ENCODE measurements around the gene PLK3. TPM values are rescaled to one million over a fixed set of nuclear protein-coding genes. Genes with fewer than 3 reads are reported as not detected.
A peak's percentile ranks its signal among the peaks of the same experiment; 100 is the strongest.
"Not testable (repeated sequence)": the region's sequence is repeated elsewhere in the genome, so short reads cannot be mapped to it uniquely, and the experiment has no call there.

Gene PLK3
- total RNA-seq, 4 donors from 2014 or later, result 7.4 to 18.4 (median 13.6) TPM

DNA sequence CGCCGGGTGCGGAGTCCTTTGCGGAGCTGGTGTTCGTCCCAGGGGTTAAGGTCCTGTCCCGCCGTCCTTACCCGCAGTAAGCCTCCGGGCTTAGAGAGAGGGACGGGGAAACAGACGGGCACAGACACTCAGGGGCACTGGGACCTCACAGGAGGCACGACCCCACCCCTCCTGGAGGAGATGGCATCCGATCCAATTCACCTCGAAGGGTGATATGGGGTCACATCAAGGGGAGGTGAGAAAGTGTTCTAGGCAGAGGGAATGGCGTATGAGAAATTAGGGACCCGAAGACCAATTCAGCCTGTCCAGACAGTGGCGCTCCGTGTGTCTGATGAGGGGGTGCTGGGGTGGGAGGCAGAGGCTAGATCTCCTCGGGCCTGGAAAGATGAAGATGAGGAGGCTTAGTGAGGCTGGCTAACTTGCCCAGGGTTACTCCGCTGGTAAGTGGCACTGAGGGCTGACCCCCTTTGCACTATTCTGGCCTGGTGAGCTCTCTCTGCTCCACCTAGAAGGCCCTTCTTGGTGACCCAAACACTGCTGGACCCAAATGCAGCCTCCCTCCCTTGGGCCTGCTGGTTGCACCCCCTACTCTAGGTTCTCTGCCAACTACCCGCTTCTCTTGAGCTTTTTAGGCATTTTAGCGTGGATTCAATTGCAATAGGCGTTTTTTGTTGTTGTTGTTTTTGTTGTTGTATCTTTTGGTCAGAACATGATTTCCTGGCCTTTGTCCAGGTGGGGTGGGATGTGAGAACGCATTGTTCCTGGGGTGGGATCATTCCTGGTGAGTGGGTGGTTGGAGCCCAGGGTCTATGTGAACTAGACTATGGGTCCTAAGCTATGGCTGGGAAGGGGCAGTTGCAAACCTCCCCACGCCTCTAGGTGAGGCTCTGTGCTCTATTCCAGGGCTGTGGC is 20.4 kb downstream of the PLK3 start:
- peak overlapping the region in 1 of 3 donors; percentile 38 for H3K4me3 ChIP-seq (replicated peaks in 1 of 3)
- intact Hi-C loops (cut with DNase I), result no loop called here
- TF ChIP-seq POLR2A (IDR thresholded peaks at IDR 0.05), result no peak
- TF ChIP-seq, protein P1, sequence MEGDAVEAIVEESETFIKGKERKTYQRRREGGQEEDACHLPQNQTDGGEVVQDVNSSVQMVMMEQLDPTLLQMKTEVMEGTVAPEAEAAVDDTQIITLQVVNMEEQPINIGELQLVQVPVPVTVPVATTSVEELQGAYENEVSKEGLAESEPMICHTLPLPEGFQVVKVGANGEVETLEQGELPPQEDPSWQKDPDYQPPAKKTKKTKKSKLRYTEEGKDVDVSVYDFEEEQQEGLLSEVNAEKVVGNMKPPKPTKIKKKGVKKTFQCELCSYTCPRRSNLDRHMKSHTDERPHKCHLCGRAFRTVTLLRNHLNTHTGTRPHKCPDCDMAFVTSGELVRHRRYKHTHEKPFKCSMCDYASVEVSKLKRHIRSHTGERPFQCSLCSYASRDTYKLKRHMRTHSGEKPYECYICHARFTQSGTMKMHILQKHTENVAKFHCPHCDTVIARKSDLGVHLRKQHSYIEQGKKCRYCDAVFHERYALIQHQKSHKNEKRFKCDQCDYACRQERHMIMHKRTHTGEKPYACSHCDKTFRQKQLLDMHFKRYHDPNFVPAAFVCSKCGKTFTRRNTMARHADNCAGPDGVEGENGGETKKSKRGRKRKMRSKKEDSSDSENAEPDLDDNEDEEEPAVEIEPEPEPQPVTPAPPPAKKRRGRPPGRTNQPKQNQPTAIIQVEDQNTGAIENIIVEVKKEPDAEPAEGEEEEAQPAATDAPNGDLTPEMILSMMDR (IDR thresholded peaks at IDR 0.05), result peak in 1 of 6 experiments; percentile 18
- H3K36me3 ChIP-seq, result no peaks in the 10 kb centered on the region
- H3K4me1 ChIP-seq, result peaks cover 4 to 25% of the 10 kb centered on the region in 2 donors
- peak in 1 of 2 donors; percentile 18 for DNase-seq
- peak overlapping the region; percentile 97 to 98 (median 97) for H3K27ac ChIP-seq
- 36 to 42% methylated on average over 19 to 23 of the region's 25 CpGs for WGBS, 2 donors
- H3K27me3 ChIP-seq, result no peaks in the 10 kb centered on the region
- no peaks in the 10 kb centered on the region for H3K9me3 ChIP-seq

DNA sequence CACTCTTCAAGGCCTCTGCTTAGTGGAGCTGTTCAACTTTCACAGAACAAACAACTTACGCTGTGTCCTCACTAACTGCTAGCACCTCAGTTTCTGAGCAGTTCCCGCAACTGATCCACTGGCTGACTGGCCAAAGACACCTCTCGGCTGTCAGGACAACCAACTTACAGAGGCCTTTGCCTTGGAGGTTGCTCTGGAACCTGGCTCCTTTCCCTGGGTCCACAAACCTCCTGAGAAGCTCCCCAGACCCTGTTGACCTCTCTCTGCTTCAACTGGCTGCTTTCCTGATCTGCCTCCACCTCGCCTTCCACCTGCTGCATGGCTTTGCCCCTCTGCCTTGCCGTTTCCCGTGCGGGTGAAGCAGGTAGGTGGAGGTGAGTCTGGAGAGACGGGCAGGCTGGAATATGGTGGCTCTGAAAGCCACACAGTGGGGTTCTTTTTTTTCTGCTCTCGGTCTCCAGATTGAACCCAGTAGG is 21.1 kb downstream of the PLK3 start:
- DNase-seq, result no peak
- H3K27ac ChIP-seq, result peak overlapping the region in 2 of 3 donors; percentile 97 to 98
- WGBS, 2 donors, result 79 to 82% methylated on average over 9 of the region's 9 CpGs
- H3K27me3 ChIP-seq, result no peaks in the 10 kb centered on the region
- no peaks in the 10 kb centered on the region for H3K36me3 ChIP-seq
- TF ChIP-seq POLR2A (IDR thresholded peaks at IDR 0.05), result no peak
- TF ChIP-seq, protein P1 (IDR thresholded peaks at IDR 0.05), result no peak
- H3K9me3 ChIP-seq, result no peaks in the 10 kb centered on the region
- peaks cover 4 to 25% of the 10 kb centered on the region in 2 donors for H3K4me1 ChIP-seq
- H3K4me3 ChIP-seq (replicated peaks in 1 of 3), result no peak overlapping the region
- intact Hi-C loops (cut with DNase I), result no loop called here

DNA sequence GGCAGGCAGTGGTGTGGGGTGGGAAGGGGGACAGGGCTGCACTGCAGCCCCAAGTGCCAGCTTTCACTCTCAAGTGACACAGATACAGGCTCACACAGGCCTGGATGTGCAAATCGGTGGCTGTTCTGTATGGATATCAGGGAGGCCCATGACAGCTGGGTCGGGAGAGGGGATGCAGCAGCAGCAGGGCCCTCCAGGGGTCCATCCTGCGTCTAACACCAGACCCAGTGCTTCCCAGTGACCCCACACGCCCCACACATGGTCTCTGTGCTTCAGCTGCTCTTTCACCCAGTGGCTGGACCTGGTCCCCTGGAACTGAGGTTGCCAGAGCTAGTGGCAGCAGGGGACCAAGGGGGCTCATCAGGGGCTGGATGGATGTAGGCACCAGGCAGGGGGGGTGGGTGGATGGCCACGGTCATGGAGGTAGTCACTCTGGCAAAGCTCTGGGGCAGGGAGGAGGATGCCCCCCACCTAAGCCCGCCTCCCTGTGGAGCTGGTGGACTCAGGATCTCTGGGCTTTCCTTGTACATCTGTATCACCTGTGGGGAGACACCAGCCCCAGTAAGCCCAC is 22.0 kb downstream of the PLK3 start:
- H3K36me3 ChIP-seq, result no peaks in the 10 kb centered on the region
- H3K27ac ChIP-seq, result no peak overlapping the region
- 83 to 100% methylated on average over 1 to 6 of the region's 6 CpGs for WGBS, 2 donors
- peaks cover 4 to 25% of the 10 kb centered on the region in 2 donors for H3K4me1 ChIP-seq
- TF ChIP-seq, protein P1 (IDR thresholded peaks at IDR 0.05), result no peak
- TF ChIP-seq POLR2A (IDR thresholded peaks at IDR 0.05), result no peak
- no peak for DNase-seq
- no peak overlapping the region for H3K4me3 ChIP-seq (replicated peaks in 1 of 3)
- intact Hi-C loops (cut with DNase I), result no loop called here
- no peaks in the 10 kb centered on the region for H3K9me3 ChIP-seq
- no peaks in the 10 kb centered on the region for H3K27me3 ChIP-seq

DNA sequence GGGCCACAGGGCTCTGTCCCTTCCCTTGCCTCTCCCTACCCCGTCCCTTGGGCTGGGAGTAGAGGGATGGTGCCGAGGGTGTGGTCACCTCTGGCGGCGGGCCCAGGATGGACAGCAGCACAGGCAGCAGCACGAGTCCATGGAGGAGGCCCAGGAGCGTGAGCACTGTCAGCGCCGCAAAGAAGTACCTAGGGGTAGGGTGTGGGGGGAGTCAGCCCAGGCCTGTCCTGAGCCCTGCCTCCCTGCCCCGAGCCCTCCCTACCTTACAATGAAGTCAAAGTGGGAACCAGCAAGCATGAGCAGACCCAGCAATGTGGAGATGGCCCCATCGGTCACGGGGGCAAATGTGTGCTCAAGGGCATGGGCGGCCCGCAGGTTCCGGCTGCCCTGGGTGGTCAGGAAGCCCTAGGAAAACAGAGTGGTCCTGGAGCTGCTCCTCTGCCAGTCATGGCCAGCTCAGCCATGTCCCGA is 22.8 kb downstream of the PLK3 start:
- no peaks in the 10 kb centered on the region for H3K9me3 ChIP-seq
- H3K4me1 ChIP-seq, result peaks cover 4 to 25% of the 10 kb centered on the region in 2 donors
- DNase-seq, result no peak
- TF ChIP-seq, protein P1 (IDR thresholded peaks at IDR 0.05), result no peak
- H3K36me3 ChIP-seq, result no peaks in the 10 kb centered on the region
- H3K27me3 ChIP-seq, result no peaks in the 10 kb centered on the region
- intact Hi-C loops (cut with DNase I), result no loop called here
- H3K4me3 ChIP-seq (replicated peaks in 1 of 3), result no peak overlapping the region
- no peak overlapping the region for H3K27ac ChIP-seq
- WGBS, 2 donors, result 84 to 94% methylated on average over 7 of the region's 15 CpGs

DNA sequence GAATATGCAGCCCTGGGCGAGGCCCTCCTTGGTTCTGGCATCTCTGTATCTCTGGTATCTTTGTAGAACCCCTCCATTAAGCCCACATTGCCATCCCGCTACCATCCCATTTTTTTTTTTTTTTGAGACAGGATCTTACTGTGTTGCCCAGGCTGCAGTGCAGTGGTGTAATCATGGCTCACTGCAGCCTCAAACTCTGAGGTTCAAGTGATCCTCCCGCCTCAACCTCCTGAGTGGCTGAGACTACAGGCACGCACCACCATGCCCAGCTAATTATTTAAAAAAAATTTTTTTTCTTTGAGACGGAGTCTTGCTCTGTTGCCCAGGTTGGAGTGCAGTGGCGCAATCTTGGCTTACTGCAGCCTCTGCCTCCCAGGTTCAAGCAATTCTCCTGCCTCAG is 24.2 kb downstream of the PLK3 start:
- H3K9me3 ChIP-seq; H3K27ac ChIP-seq; H3K27me3 ChIP-seq; H3K36me3 ChIP-seq; intact Hi-C loops (cut with DNase I); DNase-seq; H3K4me3 ChIP-seq (replicated peaks in 1 of 3): not testable (repeated sequence)
- peaks cover 0 to 17% of the 10 kb centered on the region in 2 donors for H3K4me1 ChIP-seq
- whole genome bisulfite sequencing, 2 donors, result 92 to 96% methylated on average over 6 of the region's 6 CpGs
